Measurements from ENCODE around the gene OR2AJ1.

Gene OR2AJ1

GRCh38 chr1:247961791-247962190 lies 37.1 kb downstream of the OR2AJ1 start:
- DNase-seq: no peak

DNA sequence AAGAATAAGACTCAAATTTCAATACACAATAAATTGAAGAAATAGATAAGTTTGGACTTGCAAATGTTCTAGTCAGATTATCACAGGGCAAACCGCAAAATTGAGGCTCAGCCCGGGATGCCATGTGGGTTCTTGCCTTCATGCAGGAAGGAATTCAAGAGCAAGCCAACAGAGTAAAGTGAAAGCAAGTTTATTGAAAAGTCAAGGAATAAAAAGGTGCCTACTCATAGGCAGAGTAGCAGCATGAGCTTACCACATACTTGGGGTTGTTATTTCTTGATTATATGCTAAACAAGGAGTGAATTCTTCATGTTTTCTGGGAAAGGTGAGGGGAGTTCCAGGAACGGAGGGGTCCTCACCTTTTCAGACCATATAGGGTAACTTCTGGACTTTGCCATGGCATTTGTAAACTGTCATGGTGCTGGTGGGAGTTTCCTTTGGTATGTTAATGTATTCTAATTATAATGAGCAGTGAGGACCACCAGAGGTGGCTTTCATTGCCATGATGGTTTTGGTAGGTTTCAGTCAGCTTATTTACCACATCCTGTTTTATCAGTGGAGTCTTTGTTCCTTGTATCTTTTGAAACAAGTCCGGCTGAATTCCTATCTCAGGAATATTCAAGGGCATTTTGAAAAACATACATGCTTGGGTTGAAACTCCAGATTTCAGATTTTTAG lies 38.4 kb downstream of the OR2AJ1 start:
- DNase-seq: no peak

DNA sequence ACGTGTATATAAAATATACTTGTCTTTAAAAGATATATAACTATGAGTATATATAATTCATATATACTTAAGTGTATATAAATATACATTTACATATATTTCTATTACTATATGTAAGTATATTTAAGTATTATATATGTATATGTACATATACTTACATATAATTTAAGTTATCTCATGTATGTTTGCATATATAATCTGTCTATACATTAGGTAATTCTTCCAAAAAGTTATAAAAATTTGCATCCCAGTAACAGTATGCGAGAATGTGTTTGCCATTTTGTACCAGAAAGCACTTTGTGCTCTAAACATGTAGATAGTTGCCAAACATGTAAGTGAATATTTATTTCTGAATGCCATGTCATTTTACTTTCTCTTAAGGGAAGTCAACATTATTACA lies 40.2 kb downstream of the OR2AJ1 start, which contains the start of gene OR2AK2:
Gene OR2AK2 (plus strand): TSS at position 301 of the 400 bp plus-strand sequence. CDS start 144 bp downstream, outside the sequence.
- no peak for DNase-seq

DNA sequence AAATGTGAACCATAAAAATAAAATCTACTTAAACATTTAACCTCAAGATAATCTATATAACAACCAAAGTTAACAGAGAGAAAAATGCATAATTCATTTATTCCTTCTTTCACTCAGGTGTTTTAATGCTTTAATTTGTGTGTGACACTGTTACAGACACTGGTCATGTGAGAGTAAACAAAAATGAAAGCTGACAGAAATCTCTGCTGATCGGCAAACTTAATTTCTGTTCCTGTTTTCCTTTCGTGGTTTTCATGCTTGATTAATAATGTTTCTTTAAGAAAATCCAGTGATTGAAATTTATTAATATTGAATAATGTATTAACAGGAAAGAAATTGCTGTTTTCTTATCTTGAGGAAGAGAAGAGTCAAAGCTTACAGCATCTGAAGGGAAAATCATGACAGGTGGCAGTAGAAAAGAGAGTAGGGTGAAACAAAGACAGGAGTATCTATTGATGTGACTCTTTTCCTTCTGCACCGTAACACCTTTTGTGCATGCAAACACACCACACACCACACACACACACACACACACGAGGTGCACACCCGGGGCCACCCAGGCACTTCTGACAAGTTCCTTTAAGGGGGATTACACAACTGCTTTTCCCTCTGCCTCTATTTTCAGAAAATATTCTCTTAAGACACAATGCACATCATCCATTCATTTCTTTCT lies 42.0 kb downstream of the OR2AJ1 start:
- no peak for DNase-seq

Data from nucleus accumbens (tissue), 56 donors.